GM19438 (cell line): ENCODE data around the gene ENO2.
A peak's percentile ranks its signal among the peaks of the same experiment; 100 is the strongest.
"Not testable (repeated sequence)": the region's sequence is repeated elsewhere in the genome, so short reads cannot be mapped to it uniquely, and the experiment has no call there.

ENCODE experiments used
- ATAC-seq: cut with Tn5 transposase; IDR thresholded peaks from one replicate; pipeline ENCODE4 v1.9.1; 2021; ENCODE audit warnings: low read depth; ENCODE audit not compliant: unreplicated experiment

ENO2 gene

GRCh38 chr12:6914246-6914946 is at the start of gene ENO2:
TSS of gene ENO2 (plus strand) at chr12:6914580. CDS start at chr12:6915833, 1,253 bp downstream.
- ATAC-seq: peak; percentile 86

DNA sequence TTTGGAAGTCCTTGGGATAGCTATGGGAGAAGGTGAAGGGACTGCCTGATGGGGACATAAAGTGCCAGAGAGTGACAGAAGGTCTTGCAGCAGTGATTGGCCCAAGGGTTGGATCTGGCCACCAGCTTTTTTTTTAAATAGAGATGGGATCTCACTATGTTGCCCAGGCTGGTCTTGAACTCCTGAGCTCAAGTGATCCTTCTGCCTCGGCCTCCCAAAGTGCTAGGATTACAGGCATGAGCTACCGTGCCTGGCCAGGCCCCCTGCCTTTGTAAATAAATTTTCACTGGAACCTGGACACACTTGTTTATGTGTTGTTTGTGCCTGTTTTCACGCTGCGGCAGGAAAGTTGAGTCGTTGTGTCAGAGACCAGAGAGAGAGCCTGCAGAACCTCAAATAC is 49.1 kb upstream of the ENO2 start:
- not testable (repeated sequence) for ATAC-seq

- ATAC-seq: no peak
These were observed 48.0 kb upstream of the ENO2 start for GRCh38 chr12:6866163-6866919.

GRCh38 chr12:6866920-6867412 is 47.4 kb upstream of the ENO2 start:
- ATAC-seq: peak; percentile 3

DNA sequence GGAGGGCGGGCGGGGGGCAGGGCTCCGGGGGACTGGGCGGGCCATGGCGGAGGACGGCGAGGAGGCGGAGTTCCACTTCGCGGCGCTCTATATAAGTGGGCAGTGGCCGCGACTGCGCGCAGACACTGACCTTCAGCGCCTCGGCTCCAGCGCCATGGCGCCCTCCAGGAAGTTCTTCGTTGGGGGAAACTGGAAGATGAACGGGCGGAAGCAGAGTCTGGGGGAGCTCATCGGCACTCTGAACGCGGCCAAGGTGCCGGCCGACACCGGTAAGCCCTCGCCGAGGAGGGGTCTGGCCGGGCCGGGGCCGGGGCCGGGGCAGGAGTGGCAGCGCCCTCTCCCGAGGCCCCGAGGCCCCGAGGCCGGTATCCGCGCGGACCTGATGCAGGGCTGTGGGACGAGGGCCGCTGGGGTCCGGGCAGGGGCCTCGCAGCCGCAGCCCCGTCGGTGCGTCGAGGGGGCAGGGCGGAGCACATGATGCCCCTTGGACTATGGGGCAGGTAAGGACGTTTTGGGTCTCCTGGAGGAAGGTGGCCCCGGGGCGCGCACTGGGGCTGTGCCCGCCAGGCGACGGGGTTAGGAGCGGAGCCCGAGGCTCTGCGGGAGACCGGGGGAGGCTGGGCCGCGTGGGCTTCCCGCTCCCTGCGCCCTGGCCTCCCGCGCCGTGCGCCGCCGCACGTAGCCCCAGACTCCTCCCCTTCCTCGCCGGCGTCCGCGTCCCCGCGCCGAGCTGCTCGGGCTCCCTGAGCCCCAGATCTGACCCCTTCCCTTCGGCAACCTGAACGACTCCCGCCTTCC is 46.8 kb upstream of the ENO2 start, which contains the start of gene TPI1:
TPI1 (plus strand) TSS at position 119 of the 798 bp plus-strand sequence; CDS start at position 155, 36 bp downstream.
- peak; percentile 58 for ATAC-seq

DNA sequence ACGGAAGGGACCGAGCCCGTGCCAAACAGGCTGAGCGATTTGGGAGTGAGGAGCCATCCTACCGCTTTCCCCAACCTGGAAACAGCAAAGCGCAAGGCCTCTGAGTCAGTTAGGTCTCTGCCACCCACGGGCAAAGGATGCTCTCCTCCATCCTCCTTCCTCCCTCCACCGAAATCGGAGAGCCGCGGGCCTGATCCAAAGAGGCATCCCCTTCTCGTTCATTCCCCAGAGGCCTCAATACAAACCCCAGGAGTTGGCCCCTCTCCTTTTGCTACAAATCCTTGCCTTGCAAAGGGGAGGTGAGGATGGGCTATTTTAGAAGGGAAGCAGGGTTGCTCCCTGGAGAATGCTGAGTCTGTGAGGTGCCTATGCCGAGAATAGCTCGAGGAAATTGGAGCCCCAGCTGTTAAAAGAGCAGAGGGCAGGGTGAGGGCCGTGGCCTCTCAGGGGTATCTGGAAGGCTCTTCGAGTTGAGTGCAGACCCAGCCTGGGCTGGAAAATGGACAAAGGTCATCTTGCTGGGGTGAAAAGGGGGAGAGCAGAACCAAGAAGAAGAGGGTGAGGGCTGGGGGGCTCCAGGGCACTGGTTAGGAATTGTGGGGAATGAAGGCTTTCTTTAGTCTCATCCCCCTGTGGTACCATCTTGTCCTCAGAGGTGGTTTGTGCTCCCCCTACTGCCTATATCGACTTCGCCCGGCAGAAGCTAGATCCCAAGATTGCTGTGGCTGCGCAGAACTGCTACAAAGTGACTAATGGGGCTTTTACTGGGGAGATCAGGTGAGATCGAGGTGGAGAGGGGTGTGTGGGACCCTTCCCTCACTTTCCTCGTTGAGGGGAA is 46.0 kb upstream of the ENO2 start:
- no peak for ATAC-seq

- ATAC-seq: no peak
These were observed 45.0 kb upstream of the ENO2 start for GRCh38 chr12:6869049-6870021.

- not testable (repeated sequence) for ATAC-seq
These were observed 44.1 kb upstream of the ENO2 start for GRCh38 chr12:6870304-6870703.

GRCh38 chr12:6871052-6871957 is 43.1 kb upstream of the ENO2 start:
- no peak for ATAC-seq

DNA sequence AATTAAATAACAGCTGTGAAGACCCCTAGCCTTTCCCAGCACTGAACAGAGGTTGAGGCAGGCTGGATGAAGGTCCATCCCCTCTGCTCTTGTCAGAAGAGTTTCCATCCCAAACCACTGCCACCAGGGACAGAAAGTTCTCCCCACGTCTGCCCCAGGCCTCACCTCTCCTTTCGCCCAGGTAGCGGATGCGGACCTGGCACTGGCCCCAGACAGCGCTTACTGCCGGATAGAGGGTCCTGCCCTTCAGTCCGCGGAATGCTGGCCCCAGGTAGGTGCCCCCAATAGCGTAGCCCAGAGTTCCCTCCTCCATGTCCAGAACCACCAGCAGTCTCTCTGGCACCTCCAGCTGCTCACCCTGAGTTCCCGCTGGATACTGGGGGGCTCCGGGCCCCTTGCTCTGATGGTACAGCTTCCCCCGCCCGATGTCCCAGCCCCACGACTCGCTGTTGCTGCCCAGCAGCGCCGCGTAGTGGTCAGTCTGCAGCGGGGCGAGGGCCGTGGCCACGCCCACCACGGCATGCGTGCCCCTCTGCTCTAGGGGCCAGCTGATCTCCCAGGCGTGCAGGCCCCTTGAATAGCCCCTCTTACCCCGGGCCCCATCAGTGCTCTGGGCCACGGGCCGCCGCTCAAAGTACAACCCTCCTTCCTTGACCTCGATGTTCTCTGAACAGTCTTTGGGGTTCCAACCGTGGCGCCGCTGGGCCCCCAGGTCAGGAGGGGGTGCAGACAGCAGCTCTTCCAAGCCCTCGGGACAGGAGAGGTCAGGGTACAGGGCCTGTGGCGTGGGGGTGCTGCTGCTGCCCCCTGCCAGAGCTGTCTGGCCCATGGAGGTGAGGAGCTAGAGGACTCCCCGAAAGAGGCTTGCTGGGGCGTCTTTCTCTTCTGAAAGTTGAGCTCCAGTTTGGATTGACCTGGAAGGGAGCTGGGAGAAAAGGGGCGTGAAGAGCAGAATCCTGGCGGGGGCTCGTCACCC is 42.0 kb upstream of the ENO2 start:
- peak; percentile 36 for ATAC-seq

GRCh38 chr12:6873094-6874014 is 41.0 kb upstream of the ENO2 start, which contains the start of gene SPSB2:
TSS of gene SPSB2 (minus strand) at chr12:6873303. CDS start at chr12:6872901, 402 bp downstream.
- ATAC-seq: peak; percentile 56

GRCh38 chr12:6874015-6874368 is 40.4 kb upstream of the ENO2 start:
- not testable (repeated sequence) for ATAC-seq

DNA sequence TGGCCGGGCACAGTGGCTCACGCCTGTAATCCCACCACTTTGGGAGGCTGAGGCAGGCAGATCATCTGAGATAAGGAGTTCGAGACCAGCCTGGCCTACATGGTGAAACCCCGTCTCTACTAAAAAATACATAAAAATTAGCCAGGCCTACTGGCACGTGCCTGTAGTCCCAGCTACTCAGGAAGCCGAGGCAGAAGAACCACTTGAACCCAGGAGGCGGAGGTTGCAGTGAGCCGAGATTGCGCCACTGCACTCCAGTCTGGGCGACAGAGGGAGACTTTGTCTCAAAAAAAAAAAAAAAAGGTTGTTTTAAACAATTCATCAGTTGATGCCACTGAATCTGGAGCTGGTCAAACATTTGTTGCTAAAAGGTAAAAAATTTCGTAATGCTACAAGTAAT is 34.6 kb upstream of the ENO2 start:
- ATAC-seq: not testable (repeated sequence)

DNA sequence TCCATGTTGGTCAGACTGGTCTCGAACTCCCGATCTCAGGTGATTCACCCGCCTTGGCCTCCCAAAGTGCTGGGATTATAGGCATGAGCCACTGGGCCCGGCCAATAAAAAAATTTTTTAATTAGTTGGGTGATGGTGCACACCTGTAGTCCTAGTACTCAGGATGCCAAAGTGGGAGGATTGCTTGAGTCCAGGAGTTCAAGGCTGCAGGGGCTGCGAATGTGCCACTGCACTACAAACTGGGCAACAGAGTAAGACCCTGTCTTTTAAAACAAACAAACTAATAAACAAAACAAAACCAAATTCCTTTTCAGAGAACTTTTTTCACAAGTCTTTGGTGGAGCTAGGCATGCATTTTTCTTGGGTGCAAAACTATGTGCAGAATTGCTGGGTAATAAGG is 31.1 kb upstream of the ENO2 start:
- no peak for ATAC-seq

DNA sequence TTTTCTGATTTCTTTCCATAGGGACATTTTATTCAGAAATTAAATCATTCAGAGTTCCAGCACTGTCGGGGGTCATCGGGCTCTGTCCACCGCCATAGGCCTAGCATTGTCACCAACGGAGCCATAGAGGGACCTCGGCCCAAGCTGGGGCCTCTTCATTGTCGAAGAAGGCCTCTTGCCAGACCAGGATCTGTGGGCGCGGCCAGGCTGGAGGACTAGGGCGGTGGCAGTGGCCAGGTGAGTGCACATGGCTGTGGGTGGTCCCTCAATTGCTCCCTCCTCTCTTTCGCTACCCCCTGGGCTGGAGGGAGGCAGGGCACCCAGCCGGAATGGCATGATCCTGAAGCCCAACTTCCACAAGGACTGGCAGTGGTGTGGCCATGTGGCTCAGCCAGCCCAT is 30.7 kb upstream of the ENO2 start:
- ATAC-seq: no peak

- no peak for ATAC-seq
These were observed 29.8 kb upstream of the ENO2 start for GRCh38 chr12:6884539-6884938.
